ENCODE data around the gene MMP10.
A peak's percentile ranks its signal among the peaks of the same experiment; 100 is the strongest.

The MMP10 gene

GRCh38 chr11:102780491-102780918 lies at the start of gene MMP10:
MMP10 (minus strand) TSS chr11:102780628; CDS start chr11:102780591, 37 bp downstream.
- no peaks in the 10 kb centered on the region for H3K36me3 ChIP-seq (ENCODE audit: insufficient read depth, low read length)
- H3K9ac ChIP-seq (ENCODE audit: low read depth, low read length): no peak within 1 kb of the TSS
- peaks cover 7% of the 10 kb centered on the region; the same call in 1 of the 2 replicates for H3K4me1 ChIP-seq (ENCODE audit: insufficient read depth, low read length)
- no peaks in the 10 kb centered on the region for H3K9me3 ChIP-seq (ENCODE audit: control insufficient read depth, insufficient read depth, low read length)

DNA sequence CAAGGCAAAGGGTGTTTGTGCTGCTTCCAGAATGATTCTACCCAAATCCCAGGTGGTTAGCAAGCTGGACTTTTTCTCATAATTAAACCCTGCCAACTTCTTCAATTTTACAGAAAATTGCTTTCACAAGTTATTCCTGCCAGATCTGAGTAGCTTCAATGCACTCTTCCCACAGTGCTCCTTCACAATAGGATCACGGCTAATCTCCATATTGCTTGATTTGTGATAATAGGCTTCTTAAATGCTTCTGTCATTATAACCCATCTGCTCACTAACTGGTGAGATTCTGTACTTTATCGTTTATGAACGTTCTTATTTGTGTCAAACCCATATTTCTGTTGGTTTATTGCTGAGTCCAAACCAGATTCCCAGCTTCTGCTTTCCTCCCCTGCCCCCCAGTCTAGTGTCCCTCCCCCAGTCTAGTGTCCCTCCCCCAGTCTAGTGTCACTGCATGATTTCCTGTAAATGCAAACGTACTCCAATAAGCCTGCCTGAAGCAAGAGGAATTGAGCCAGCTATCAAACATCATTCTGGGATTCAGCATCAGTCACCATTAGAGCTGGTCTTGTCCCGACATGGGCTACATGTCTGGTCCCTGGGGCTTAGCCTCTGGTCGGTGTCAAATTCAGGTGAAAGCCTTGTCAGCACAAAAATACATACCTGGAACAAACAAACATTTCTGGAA lies 49.0 kb upstream of the MMP10 start:
- Histone ChIP-seq H3K9ac (ENCODE audit: low read depth, low read length) (no peak overlapping the region), H3K4me1 (ENCODE audit: insufficient read depth, low read length) (no peaks in the 10 kb centered on the region; the same call in 1 of the 2 replicates), H3K36me3 (ENCODE audit: insufficient read depth, low read length) (no peaks in the 10 kb centered on the region)

GRCh38 chr11:102824556-102824955 lies 44.1 kb upstream of the MMP10 start:
- H3K9ac ChIP-seq (ENCODE audit: low read depth, low read length): no peak overlapping the region
- H3K4me1 ChIP-seq (ENCODE audit: insufficient read depth, low read length): no peaks in the 10 kb centered on the region; the same call in 1 of the 2 replicates
- H3K9me3 ChIP-seq (ENCODE audit: control insufficient read depth, insufficient read depth, low read length): peaks cover 10% of the 10 kb centered on the region
- H3K36me3 ChIP-seq (ENCODE audit: insufficient read depth, low read length): no peaks in the 10 kb centered on the region

More for the DNA sequence above, 49.0 kb upstream of the MMP10 start:
- peaks cover 8% of the 10 kb centered on the region; the same call in 1 of the 2 replicates for H3K9me3 ChIP-seq (ENCODE audit: control insufficient read depth, insufficient read depth, low read length)

GRCh38 chr11:102819491-102819890 lies 39.1 kb upstream of the MMP10 start:
- Histone ChIP-seq H3K36me3 (ENCODE audit: insufficient read depth, low read length) (no peaks in the 10 kb centered on the region), H3K4me1 (ENCODE audit: insufficient read depth, low read length) (no peaks in the 10 kb centered on the region), H3K9me3 (ENCODE audit: control insufficient read depth, insufficient read depth, low read length) (peaks cover 2% of the 10 kb centered on the region; the same call in 1 of the 2 replicates), H3K9ac (ENCODE audit: low read depth, low read length) (no peak overlapping the region)

- Histone ChIP-seq H3K9ac (ENCODE audit: low read depth, low read length) (no peak overlapping the region), H3K4me1 (ENCODE audit: insufficient read depth, low read length) (no peaks in the 10 kb centered on the region), H3K36me3 (ENCODE audit: insufficient read depth, low read length) (no peaks in the 10 kb centered on the region), H3K9me3 (ENCODE audit: control insufficient read depth, insufficient read depth, low read length) (no peaks in the 10 kb centered on the region)
Observed at GRCh38 chr11:102813484-102813883, 33.1 kb upstream of the MMP10 start.

GRCh38 chr11:102812188-102812587 lies 31.8 kb upstream of the MMP10 start:
- Histone ChIP-seq H3K36me3 (ENCODE audit: insufficient read depth, low read length) (no peaks in the 10 kb centered on the region), H3K4me1 (ENCODE audit: insufficient read depth, low read length) (no peaks in the 10 kb centered on the region), H3K9ac (ENCODE audit: low read depth, low read length) (no peak overlapping the region), H3K9me3 (ENCODE audit: control insufficient read depth, insufficient read depth, low read length) (no peaks in the 10 kb centered on the region)

GRCh38 chr11:102810950-102811660 lies 30.7 kb upstream of the MMP10 start:
- no peaks in the 10 kb centered on the region for H3K9me3 ChIP-seq (ENCODE audit: control insufficient read depth, insufficient read depth, low read length)
- H3K4me1 ChIP-seq (ENCODE audit: insufficient read depth, low read length): 0 out of 2 replicates have a peak, but pooled peaks cover 4% of the 10 kb centered on the region
- H3K36me3 ChIP-seq (ENCODE audit: insufficient read depth, low read length): no peaks in the 10 kb centered on the region
- no peak overlapping the region for H3K9ac ChIP-seq (ENCODE audit: low read depth, low read length)

- Histone ChIP-seq H3K9ac (ENCODE audit: low read depth, low read length) (no peak overlapping the region), H3K4me1 (ENCODE audit: insufficient read depth, low read length) (0 out of 2 replicates have a peak, but pooled peaks cover 4% of the 10 kb centered on the region), H3K36me3 (ENCODE audit: insufficient read depth, low read length) (no peaks in the 10 kb centered on the region), H3K9me3 (ENCODE audit: control insufficient read depth, insufficient read depth, low read length) (no peaks in the 10 kb centered on the region)
Observed at GRCh38 chr11:102809971-102810370, 29.5 kb upstream of the MMP10 start.

- H3K36me3 ChIP-seq (ENCODE audit: insufficient read depth, low read length): no peaks in the 10 kb centered on the region
- H3K4me1 ChIP-seq (ENCODE audit: insufficient read depth, low read length): 0 out of 2 replicates have a peak, but pooled peaks cover 4% of the 10 kb centered on the region
- H3K9ac ChIP-seq (ENCODE audit: low read depth, low read length): peak overlapping the region; percentile 29; the same call in 1 of the 2 replicates
- H3K9me3 ChIP-seq (ENCODE audit: control insufficient read depth, insufficient read depth, low read length): no peaks in the 10 kb centered on the region
Observed at GRCh38 chr11:102807921-102808320, 27.5 kb upstream of the MMP10 start.

- 0 out of 2 replicates have a peak, but pooled peaks cover 4% of the 10 kb centered on the region for H3K4me1 ChIP-seq (ENCODE audit: insufficient read depth, low read length)
- no peaks in the 10 kb centered on the region for H3K36me3 ChIP-seq (ENCODE audit: insufficient read depth, low read length)
- H3K9me3 ChIP-seq (ENCODE audit: control insufficient read depth, insufficient read depth, low read length): no peaks in the 10 kb centered on the region
- H3K9ac ChIP-seq (ENCODE audit: low read depth, low read length): no peak overlapping the region
Observed at GRCh38 chr11:102806296-102806695, 25.9 kb upstream of the MMP10 start.

- Histone ChIP-seq H3K9ac (ENCODE audit: low read depth, low read length) (no peak overlapping the region), H3K36me3 (ENCODE audit: insufficient read depth, low read length) (no peaks in the 10 kb centered on the region), H3K4me1 (ENCODE audit: insufficient read depth, low read length) (0 out of 2 replicates have a peak, but pooled peaks cover 4% of the 10 kb centered on the region), H3K9me3 (ENCODE audit: control insufficient read depth, insufficient read depth, low read length) (no peaks in the 10 kb centered on the region)
Observed at GRCh38 chr11:102802341-102802740, 21.9 kb upstream of the MMP10 start.

DNA sequence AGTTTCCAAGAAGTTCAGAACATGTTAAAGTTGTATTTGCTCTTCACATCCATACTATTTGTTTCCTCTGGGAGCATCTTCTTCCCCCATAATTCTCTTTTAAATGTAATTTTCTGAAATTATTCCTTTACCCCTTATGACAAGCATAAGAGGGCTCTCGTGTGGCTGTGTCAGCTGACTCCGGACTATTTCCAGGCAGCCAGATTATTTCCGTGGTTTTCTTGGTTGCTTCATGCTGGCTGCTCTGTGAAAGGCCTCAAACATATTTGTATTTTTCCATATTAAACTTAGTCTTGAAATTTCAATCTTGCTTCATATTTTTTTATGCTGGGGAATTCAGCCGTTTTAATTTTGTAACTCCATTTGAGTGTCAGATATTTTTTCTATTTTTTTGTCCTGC lies 20.3 kb upstream of the MMP10 start:
- Histone ChIP-seq H3K9me3 (ENCODE audit: control insufficient read depth, insufficient read depth, low read length) (no peaks in the 10 kb centered on the region), H3K9ac (ENCODE audit: low read depth, low read length) (no peak overlapping the region), H3K4me1 (ENCODE audit: insufficient read depth, low read length) (no peaks in the 10 kb centered on the region), H3K36me3 (ENCODE audit: insufficient read depth, low read length) (no peaks in the 10 kb centered on the region)

GRCh38 chr11:102799681-102800340 lies 19.4 kb upstream of the MMP10 start:
- no peaks in the 10 kb centered on the region for H3K4me1 ChIP-seq (ENCODE audit: insufficient read depth, low read length)
- no peaks in the 10 kb centered on the region for H3K36me3 ChIP-seq (ENCODE audit: insufficient read depth, low read length)
- no peaks in the 10 kb centered on the region for H3K9me3 ChIP-seq (ENCODE audit: control insufficient read depth, insufficient read depth, low read length)
- H3K9ac ChIP-seq (ENCODE audit: low read depth, low read length): no peak overlapping the region

DNA sequence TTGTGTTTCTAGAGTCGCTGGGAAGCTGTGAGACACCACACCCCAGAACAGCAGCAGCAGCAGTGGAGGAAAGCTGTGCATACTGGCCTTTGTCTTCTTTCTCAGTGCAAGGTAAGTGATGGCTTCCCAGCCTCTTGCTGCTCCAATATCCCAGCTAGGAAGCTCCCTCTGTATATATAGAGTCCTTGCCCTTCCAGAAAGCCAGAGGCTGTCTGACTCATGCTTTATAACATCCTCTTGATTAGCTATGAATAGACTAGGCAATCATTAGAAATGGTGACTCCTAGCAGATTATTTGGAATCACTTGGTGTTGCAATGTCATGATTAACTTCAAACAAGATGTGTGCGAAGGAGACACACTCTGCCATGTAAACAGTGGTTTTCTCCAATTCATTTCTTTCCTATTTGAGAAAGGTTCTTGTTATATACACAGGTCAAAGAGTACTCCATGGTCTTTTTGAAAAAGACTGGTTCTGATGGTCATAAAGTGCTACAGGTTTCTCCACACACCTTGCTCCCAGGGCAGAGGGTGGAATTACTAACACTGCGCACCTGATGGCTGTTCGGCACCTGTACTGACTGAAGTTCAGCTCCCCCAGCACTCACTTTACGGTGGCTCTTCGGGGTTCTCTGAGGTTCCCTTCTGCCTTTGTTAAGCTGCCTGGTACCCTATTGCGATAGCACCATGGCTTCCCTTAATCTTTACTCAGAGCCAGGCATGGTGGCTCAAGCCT lies 17.8 kb upstream of the MMP10 start, which contains the start of gene MMP1:
Gene MMP1 (minus strand): TSS at position 149 of the 735 bp plus-strand sequence. CDS start 68 bp downstream, at position 81.
- Histone ChIP-seq H3K4me1 (ENCODE audit: insufficient read depth, low read length) (peaks cover 5% of the 10 kb centered on the region; the same call in 1 of the 2 replicates), H3K36me3 (ENCODE audit: insufficient read depth, low read length) (no peaks in the 10 kb centered on the region), H3K9me3 (ENCODE audit: control insufficient read depth, insufficient read depth, low read length) (no peaks in the 10 kb centered on the region), H3K9ac (ENCODE audit: low read depth, low read length) (no peak within 1 kb of the TSS)
